Neuronal stem cell (in vitro differentiated cells): ENCODE measurements around the gene ANAPC15. TPM values are rescaled to one million over a fixed set of nuclear protein-coding genes. Genes with fewer than 3 reads are reported as not detected.

ENCODE experiments used
- DNase-seq: peaks from one replicate; pipeline ENCODE4 v3.0.0-alpha.2; 2013; ENCODE audit warnings: low spot score
- H2AFZ ChIP-seq: one replicate; pipeline ENCODE4 v1.6.1; 2013; ENCODE audit warnings: mild to moderate bottlenecking, low read length, inconsistent platforms
- H2AK5ac ChIP-seq: 2 replicates; pipeline ENCODE4 v1.6.1; 2013; ENCODE audit warnings: low read depth, mild to moderate bottlenecking, inconsistent platforms, low read length, moderate library complexity, mixed read lengths
- H2BK120ac ChIP-seq: 2 replicates; pipeline ENCODE4 v1.6.1; 2013; ENCODE audit warnings: low read depth, mild to moderate bottlenecking, inconsistent platforms, low read length, moderate library complexity, mixed read lengths
- H2BK12ac ChIP-seq: one replicate; pipeline ENCODE4 v1.6.1; 2013; ENCODE audit warnings: low read length, inconsistent platforms
- H2BK15ac ChIP-seq: 2 replicates; pipeline ENCODE4 v1.6.1; 2013; ENCODE audit warnings: mild to moderate bottlenecking, low read length, inconsistent platforms, mixed read lengths
- H2BK5ac ChIP-seq: one replicate; pipeline ENCODE4 v1.6.1; 2013; ENCODE audit warnings: inconsistent platforms, mild to moderate bottlenecking, low read length, moderate library complexity
- H3K14ac ChIP-seq: one replicate; pipeline ENCODE4 v1.6.1; 2013; ENCODE audit warnings: low read length, inconsistent platforms
- H3K18ac ChIP-seq: 2 replicates; pipeline ENCODE4 v1.6.1; 2013; ENCODE audit warnings: low read length, inconsistent platforms
- H3K23ac ChIP-seq: 2 replicates; pipeline ENCODE4 v1.6.1; 2013; ENCODE audit warnings: low read depth, mild to moderate bottlenecking, mixed read lengths, low read length, inconsistent platforms; ENCODE audit not compliant: poor library complexity
- H3K27ac ChIP-seq: replicated peaks from 3 replicates; pipeline ENCODE4 v1.5.1; 2013; ENCODE audit warnings: low read length, inconsistent platforms
- H3K27me3 ChIP-seq, 3 experiments: 2 replicates each; pipeline ENCODE4 v1.6.1; 2013; ENCODE audit warnings: low read length in 3 of 3, mild to moderate bottlenecking in 2 of 3, inconsistent platforms in 1 of 3, low read depth in 1 of 3, mixed read lengths in 1 of 3, moderate library complexity in 1 of 3; ENCODE audit not compliant: control insufficient read depth in 3 of 3, insufficient read depth in 3 of 3
- H3K36me3 ChIP-seq, 2 donors: replicated peaks in 1 of 2; 2 replicates each; pipeline ENCODE4 v1.6.1; 2013; ENCODE audit warnings: low read length in 2 of 2; ENCODE audit not compliant: control insufficient read depth in 2 of 2, insufficient read depth in 2 of 2
- H3K4ac ChIP-seq: 2 replicates; pipeline ENCODE4 v1.6.1; 2013; ENCODE audit warnings: inconsistent platforms, mild to moderate bottlenecking, low read length, moderate library complexity
- H3K4me1 ChIP-seq, 2 donors: 1 replicate in 1 of 2; 2 replicates in 1 of 2; pipeline ENCODE4 v1.6.1; 2013; ENCODE audit warnings: low read length in 2 of 2, low read depth in 1 of 2; ENCODE audit not compliant: control insufficient read depth in 2 of 2, insufficient read depth in 1 of 2
- H3K4me2 ChIP-seq: one replicate; pipeline ENCODE4 v1.6.1; 2013; ENCODE audit warnings: mild to moderate bottlenecking, low read length, inconsistent platforms; ENCODE audit not compliant: insufficient read depth, poor library complexity, severe bottlenecking
- H3K4me3 ChIP-seq, 2 donors: 2 replicates each; pipeline ENCODE4 v1.5.1; 2013; ENCODE audit warnings: low read length in 2 of 2, mild to moderate bottlenecking in 2 of 2, inconsistent platforms in 1 of 2, moderate library complexity in 1 of 2
- H3K79me1 ChIP-seq: one replicate; pipeline ENCODE4 v1.6.1; 2013; ENCODE audit warnings: low read depth, mild to moderate bottlenecking, inconsistent platforms, low read length, moderate library complexity
- H3K9ac ChIP-seq: one replicate; pipeline ENCODE4 v1.6.1; 2013; ENCODE audit warnings: mild to moderate bottlenecking, low read depth, low read length, inconsistent platforms; ENCODE audit not compliant: poor library complexity
- H3K9me3 ChIP-seq, 2 donors: replicated peaks in 1 of 2; 2 replicates each; pipeline versions ENCODE3 to v1.6.1; 2013; ENCODE audit warnings: low read length in 2 of 2, mild to moderate bottlenecking in 2 of 2, inconsistent platforms in 1 of 2, low read depth in 1 of 2, mixed read lengths in 1 of 2, moderate library complexity in 1 of 2; ENCODE audit not compliant: control insufficient read depth in 2 of 2, insufficient read depth in 1 of 2
- H4K8ac ChIP-seq: one replicate; pipeline ENCODE4 v1.6.1; 2013; ENCODE audit warnings: low read depth, mild to moderate bottlenecking, inconsistent platforms, low read length, moderate library complexity
- H4K91ac ChIP-seq: one replicate; pipeline ENCODE4 v1.6.1; 2013; ENCODE audit warnings: low read length, low read depth, mild to moderate bottlenecking, inconsistent platforms; ENCODE audit not compliant: poor library complexity
- WGBS, 2 donors: extraction: QIAGEN DNeasy Blood & Tissue Kit; methylation state at CpG; one replicate each; pipeline ENCODE4 v1.1.7; 2013; ENCODE audit warnings: missing lambda C conversion rate in 2 of 2, mixed read lengths in 1 of 2; ENCODE audit not compliant: insufficient read length in 2 of 2, insufficient replicate concordance in 1 of 2; ENCODE audit errors: extremely low coverage in 2 of 2; 5-methylcytosine and 5-hydroxymethylcytosine counted together
- polyA plus RNA-seq, 2 experiments: library from polyadenylated mRNA; stranded (reverse); fragments of 200-250 nt; gene quantifications; one replicate each; pipeline ENCODE4 v1.2.3, GENCODE V29; 2013

Gene ANAPC15
- 59.7 TPM for polyA plus RNA-seq (2013, experiment 1 of 2)
- polyA plus RNA-seq (2013, experiment 2 of 2), result 57.4 TPM

DNA sequence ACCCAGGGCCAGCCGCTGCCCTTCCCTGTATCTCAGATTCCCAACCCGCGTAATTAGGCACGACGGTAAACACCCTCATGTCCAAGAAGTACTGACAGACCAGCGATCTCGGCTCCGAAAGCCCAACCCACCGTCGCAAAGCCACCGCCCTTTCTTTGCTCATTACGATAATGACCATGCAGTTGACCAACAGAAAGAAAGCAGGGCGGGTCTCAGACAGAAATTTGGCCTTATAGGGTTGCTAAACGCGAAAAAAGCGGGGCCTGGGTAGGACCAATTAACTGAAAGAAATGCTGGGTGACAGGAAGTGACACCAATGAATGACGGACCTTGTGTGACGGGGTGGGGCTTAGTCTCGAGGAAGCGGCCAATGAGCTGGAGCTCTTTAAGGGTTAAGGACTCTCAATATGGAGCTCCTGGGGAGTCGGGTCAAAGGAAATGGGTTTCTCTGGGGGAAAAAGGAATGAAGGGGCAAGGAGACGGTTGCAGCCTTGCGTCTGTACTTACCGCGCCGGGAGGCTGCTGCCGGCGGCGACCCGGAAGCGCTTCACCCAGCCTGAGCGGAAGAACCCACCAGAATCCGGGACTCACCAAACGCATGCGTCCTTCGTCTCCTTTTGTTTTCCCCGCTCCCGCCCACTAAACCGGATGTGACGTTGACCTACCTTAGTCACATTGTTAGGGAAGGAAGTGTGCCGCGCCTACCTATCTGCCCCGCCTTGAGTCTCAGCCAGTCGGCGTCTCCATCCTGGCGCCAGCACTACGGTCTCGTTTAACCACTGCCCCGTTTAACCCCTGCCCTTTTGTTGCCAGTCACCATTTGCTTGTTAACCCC, at the start of gene ANAPC15:
TSS of gene ANAPC15 (minus strand) at position 553 of the 835 bp plus-strand sequence. CDS start 1,419 bp downstream, outside the sequence.
- Histone ChIP-seq H4K91ac (no peak within 1 kb of the TSS), H4K8ac (peak within 1 kb of the TSS; percentile 43), H3K23ac (peak within 1 kb of the TSS; percentile 77), H2BK5ac (peak within 1 kb of the TSS; percentile 87), H3K4ac (no peak within 1 kb of the TSS), H2BK120ac (no peak within 1 kb of the TSS), H3K9ac (peak within 1 kb of the TSS; percentile 73), H3K4me2 (peak within 1 kb of the TSS; percentile 77), H3K4me1 (peaks cover 0 to 6% of the 10 kb centered on the region in 2 donors), H3K4me3 (peak within 1 kb of the TSS; percentile 57 to 90), H3K27me3 (no peaks in the 10 kb centered on the region), H2BK15ac (no peak within 1 kb of the TSS), H3K27ac (peak within 1 kb of the TSS; percentile 94), H3K79me1 (peaks cover 2% of the 10 kb centered on the region), H3K36me3 (peaks cover 5 to 20% of the 10 kb centered on the region in 2 donors), H2AFZ (peak within 1 kb of the TSS; percentile 87), H3K14ac (no peak within 1 kb of the TSS), H2AK5ac (no peak within 1 kb of the TSS), H3K18ac (peak within 1 kb of the TSS; percentile 93), H3K9me3 (no peaks in the 10 kb centered on the region), H2BK12ac (no peak within 1 kb of the TSS)
- peak; percentile 98 for DNase-seq
- WGBS, 2 donors, result no CpG with 5 or more reads among the region's 49 CpGs

DNA sequence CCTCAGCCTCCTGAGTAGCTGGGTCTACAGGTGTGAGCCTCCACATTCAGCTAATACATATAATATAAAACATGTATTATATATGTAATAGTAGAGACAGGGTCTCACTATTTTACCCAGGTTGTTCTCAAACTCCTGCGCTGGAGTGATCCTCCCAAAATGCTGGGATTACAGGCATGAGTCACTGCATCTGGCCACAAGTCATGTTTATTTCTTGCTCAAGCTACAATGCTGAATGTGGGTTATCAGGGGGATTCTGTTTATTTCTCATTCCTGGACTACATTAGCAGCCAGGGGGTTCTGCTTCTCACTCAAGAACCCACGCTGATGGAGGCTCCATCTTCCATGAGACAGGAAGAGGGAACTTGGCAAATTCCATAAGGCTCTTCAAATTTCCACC, 47.8 kb upstream of the ANAPC15 start:
- Histone ChIP-seq H3K4me3 (no peak overlapping the region), H3K23ac (no peak overlapping the region), H4K91ac (no peak overlapping the region), H2BK15ac (no peak overlapping the region), H3K18ac (no peak overlapping the region), H2BK5ac (no peak overlapping the region), H3K9me3 (no peaks in the 10 kb centered on the region), H3K4me1 (no peaks in the 10 kb centered on the region), H3K9ac (no peak overlapping the region), H4K8ac (no peak overlapping the region), H2BK120ac (no peak overlapping the region), H3K27me3 (peaks cover 0 to 13% (median 0%) of the 10 kb centered on the region in 3 experiments), H2AK5ac (no peak overlapping the region), H2BK12ac (no peak overlapping the region), H3K4me2 (no peak overlapping the region), H3K14ac (no peak overlapping the region), H3K27ac (no peak overlapping the region), H3K79me1 (no peaks in the 10 kb centered on the region), H2AFZ (no peak overlapping the region), H3K4ac (no peak overlapping the region), H3K36me3 (no peaks in the 10 kb centered on the region)
- no peak for DNase-seq
- no CpG with 5 or more reads among the region's 2 CpGs for WGBS, 2 donors

GRCh38 chr11:72157131-72157530, 44.6 kb upstream of the ANAPC15 start:
- no peak overlapping the region for H2BK12ac ChIP-seq
- H3K4me2 ChIP-seq, result no peak overlapping the region
- no peak overlapping the region for H2BK15ac ChIP-seq
- no peak overlapping the region for H3K4ac ChIP-seq
- no peak overlapping the region for H4K8ac ChIP-seq
- no peak overlapping the region for H3K4me3 ChIP-seq
- H3K36me3 ChIP-seq, result no peaks in the 10 kb centered on the region
- H3K27ac ChIP-seq, result no peak overlapping the region
- no peaks in the 10 kb centered on the region for H3K4me1 ChIP-seq
- H3K9ac ChIP-seq, result no peak overlapping the region
- H3K79me1 ChIP-seq, result no peaks in the 10 kb centered on the region
- no peak overlapping the region for H2BK5ac ChIP-seq
- H3K23ac ChIP-seq, result no peak overlapping the region
- no CpG with 5 or more reads among the region's 4 CpGs for WGBS, 2 donors
- H2AK5ac ChIP-seq, result no peak overlapping the region
- no peak for DNase-seq
- no peak overlapping the region for H3K14ac ChIP-seq
- H2BK120ac ChIP-seq, result no peak overlapping the region
- no peak overlapping the region for H2AFZ ChIP-seq
- H3K27me3 ChIP-seq, result peaks cover 0 to 10% (median 0%) of the 10 kb centered on the region in 3 experiments
- no peak overlapping the region for H3K18ac ChIP-seq
- H4K91ac ChIP-seq, result no peak overlapping the region
- no peaks in the 10 kb centered on the region for H3K9me3 ChIP-seq

GRCh38 chr11:72155751-72156150, 43.3 kb upstream of the ANAPC15 start:
- no peak overlapping the region for H4K91ac ChIP-seq

More at GRCh38 chr11:72155751-72156150, 43.3 kb upstream of the ANAPC15 start:
- no peak overlapping the region for H2AFZ ChIP-seq
- no peaks in the 10 kb centered on the region for H3K9me3 ChIP-seq
- no peaks in the 10 kb centered on the region for H3K36me3 ChIP-seq
- H4K8ac ChIP-seq, result no peak overlapping the region
- H2BK120ac ChIP-seq, result no peak overlapping the region
- H3K4me3 ChIP-seq, result no peak overlapping the region
- H3K4ac ChIP-seq, result no peak overlapping the region
- H3K27me3 ChIP-seq, result peaks cover 0 to 6% (median 0%) of the 10 kb centered on the region in 3 experiments
- H3K14ac ChIP-seq, result no peak overlapping the region
- H3K18ac ChIP-seq, result no peak overlapping the region
- no peak overlapping the region for H2BK12ac ChIP-seq
- no peak overlapping the region for H3K4me2 ChIP-seq
- no peak overlapping the region for H2BK15ac ChIP-seq
- DNase-seq, result no peak
- whole genome bisulfite sequencing, 2 donors, result no CpG with 5 or more reads among the region's 4 CpGs
- no peak overlapping the region for H2AK5ac ChIP-seq
- no peak overlapping the region for H3K27ac ChIP-seq
- H3K9ac ChIP-seq, result no peak overlapping the region
- no peaks in the 10 kb centered on the region for H3K79me1 ChIP-seq
- H2BK5ac ChIP-seq, result no peak overlapping the region
- no peaks in the 10 kb centered on the region for H3K4me1 ChIP-seq
- H3K23ac ChIP-seq, result no peak overlapping the region
